GM23338 (cell line): Measurements from ENCODE around the gene RBFOX1. TPM values are rescaled to one million over a fixed set of nuclear protein-coding genes. Genes with fewer than 3 reads are reported as not detected.

Experiments used
- ATAC-seq: fragments of 200-7000 bp; cut with Tn5 transposase; 3 replicates; pipeline ENCODE4 v1.9.1; 2020
- DNase-seq: peaks from one replicate; pipeline ENCODE4 v3.0.0-alpha.2; 2015; ENCODE audit warnings: low spot score
- H2AFZ ChIP-seq: fragments of 200-600 bp; sonication (generic); 2 replicates; pipeline ENCODE4 v1.8.0; 2016; ENCODE audit warnings: antibody characterized with exemption, mild to moderate bottlenecking, moderate library complexity
- H3F3A ChIP-seq: fragments of 200-600 bp; sonication (generic); replicated peaks from 2 replicates; pipeline ENCODE4 v1.8.0; 2017; ENCODE audit warnings: antibody characterized with exemption, mixed run types, low read depth
- H3K27ac ChIP-seq: fragments of 200-600 bp; sonication (generic); 2 replicates; pipeline ENCODE4 v1.6.1; 2016; ENCODE audit warnings: low read depth
- H3K27me3 ChIP-seq: fragments of 200-600 bp; sonication (generic); 2 replicates; pipeline ENCODE4 v1.8.0; 2016; ENCODE audit warnings: mild to moderate bottlenecking, mixed run types, moderate library complexity; ENCODE audit not compliant: insufficient read depth
- H3K36me3 ChIP-seq: fragments of 200-600 bp; sonication (generic); 2 replicates; pipeline ENCODE4 v1.8.0; 2016; ENCODE audit warnings: mild to moderate bottlenecking; ENCODE audit not compliant: insufficient read depth
- H3K4me1 ChIP-seq: fragments of 200-600 bp; sonication (generic); 2 replicates; pipeline ENCODE4 v1.8.0; 2016; ENCODE audit warnings: mild to moderate bottlenecking, moderate library complexity; ENCODE audit not compliant: insufficient read depth
- H3K4me2 ChIP-seq: fragments of 200-600 bp; sonication (generic); 2 replicates; pipeline ENCODE4 v1.7.1; 2017; ENCODE audit warnings: mixed run types
- H3K4me3 ChIP-seq: fragments of 200-600 bp; sonication (generic); 2 replicates; pipeline ENCODE4 v1.6.1; 2016; ENCODE audit warnings: mixed run types
- H3K79me2 ChIP-seq: fragments of 200-600 bp; sonication (generic); replicated peaks from 2 replicates; pipeline ENCODE4 v1.8.0; 2017; ENCODE audit warnings: mild to moderate bottlenecking; ENCODE audit not compliant: insufficient read depth
- H3K9me2 ChIP-seq: fragments of 200-600 bp; sonication (generic); 2 replicates; pipeline ENCODE4 v1.8.0; 2017; ENCODE audit not compliant: insufficient read depth
- H4K20me1 ChIP-seq: fragments of 200-600 bp; sonication (generic); replicated peaks from 2 replicates; pipeline ENCODE4 v1.8.0; 2017; ENCODE audit warnings: mild to moderate bottlenecking; ENCODE audit not compliant: insufficient read depth
- H3K27ac Mint-ChIP-seq: 2 replicates; pipeline ENCODE4 v1.8.0; 2020; ENCODE audit warnings: inconsistent platforms, mild to moderate bottlenecking, moderate library complexity, mixed read lengths
- H3K27me3 Mint-ChIP-seq: 3 replicates; pipeline ENCODE4 v1.8.0; 2022; ENCODE audit warnings: low read depth, mild to moderate bottlenecking, moderate library complexity, mixed read lengths, inconsistent platforms; ENCODE audit not compliant: insufficient read depth, poor library complexity
- H3K36me3 Mint-ChIP-seq: 3 replicates; pipeline ENCODE4 v1.8.0; 2021; ENCODE audit warnings: low read depth, mild to moderate bottlenecking, inconsistent platforms, moderate library complexity, mixed read lengths
- H3K4me1 Mint-ChIP-seq: 3 replicates; pipeline ENCODE4 v1.8.0; 2020; ENCODE audit warnings: mild to moderate bottlenecking, inconsistent platforms, mixed read lengths
- H3K4me3 Mint-ChIP-seq: 3 replicates; pipeline ENCODE4 v1.8.0; 2021; ENCODE audit warnings: moderate library complexity, mild to moderate bottlenecking, inconsistent platforms, mixed read lengths
- H3K9me3 Mint-ChIP-seq: 3 replicates; pipeline ENCODE4 v1.8.0; 2020; ENCODE audit warnings: moderate library complexity, mild to moderate bottlenecking, inconsistent platforms, mixed read lengths
- ZNF114 ChIP-seq: fragments of 250-450 bp; sonication (Bioruptor Pico); IDR thresholded peaks from 2 replicates; pipeline ENCODE4 v1.5.0; 2020; ENCODE audit warnings: mild to moderate bottlenecking, moderate library complexity
- polyA plus RNA-seq: library from polyadenylated mRNA; unstranded; fragments of >200 nt; fragmentation: Nextera tagmentation; extraction: Ambion mirVana; gene quantifications from 2 replicates; pipeline ENCODE4 v1.2.1, GENCODE V29; 2016
- total RNA-seq: library from RNA; depleted of rRNA; stranded (reverse); fragments of >200 nt; shearing (Covaris generic); gene quantifications from 2 replicates; pipeline ENCODE4 v1.2.3, GENCODE V29; 2014
- TF ChIP-seq, protein P1 (sequence below): IDR thresholded peaks from one replicate; pipeline ENCODE4 v1.6.1; 2018; ENCODE audit warnings: antibody characterized with exemption; ENCODE audit not compliant: unreplicated experiment
- TF ChIP-seq, protein P2 (sequence below), 2 experiments: fragments of 200-600 bp in 1 of 2; sonication (generic) in 1 of 2; conservative IDR thresholded peaks; 2 replicates each; pipeline versions ENCODE4 v1.5.1 to v1.6.1; 2016 to 2017; ENCODE audit warnings: antibody characterized with exemption in 2 of 2, low read depth in 2 of 2, mild to moderate bottlenecking in 2 of 2, moderate library complexity in 1 of 2

RBFOX1 gene
- total and polyA plus RNA-seq, 2 experiments from 2014 or later = 2.5 to 3.6 TPM

DNA sequence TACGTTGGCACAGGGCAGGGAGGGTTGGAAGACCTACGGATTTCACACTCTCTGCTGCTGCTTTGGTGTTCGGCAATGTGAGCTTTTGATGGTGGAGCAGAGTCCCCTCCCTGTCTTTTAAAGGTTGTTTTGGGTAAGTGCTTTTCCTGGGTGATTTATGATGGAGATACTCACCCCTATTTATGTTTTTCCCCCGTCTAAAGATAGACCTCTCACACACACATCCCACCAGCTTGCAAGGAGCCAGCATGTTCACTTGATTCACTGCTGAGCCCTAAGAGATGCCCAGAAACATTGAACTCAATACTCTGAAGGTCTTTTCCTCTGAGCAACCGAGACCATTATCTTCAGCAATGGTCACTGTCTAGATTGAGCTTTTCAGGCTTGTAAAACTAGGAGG, 8.3 kb downstream of the RBFOX1 start:
- Mint-ChIP-seq H3K27ac (no peak overlapping the region), H3K4me3 (no peak overlapping the region), H3K27me3 (no peaks in the 10 kb centered on the region), H3K4me1 (peaks cover 6% of the 10 kb centered on the region), H3K36me3 (no peaks in the 10 kb centered on the region; the same call in 2 of the 3 replicates), H3K9me3 (peaks cover 3% of the 10 kb centered on the region; the same call in 2 of the 3 replicates)
- Histone ChIP-seq H3K36me3 (no peaks in the 10 kb centered on the region), H3K27ac (no peak overlapping the region), H3K9me2 (no peaks in the 10 kb centered on the region), H4K20me1 (no peaks in the 10 kb centered on the region), H3K79me2 (no peaks in the 10 kb centered on the region), H2AFZ (no peak overlapping the region), H3F3A (no peaks in the 10 kb centered on the region), H3K4me2 (no peak overlapping the region), H3K27me3 (no peaks in the 10 kb centered on the region), H3K4me3 (no peak overlapping the region), H3K4me1 (no peaks in the 10 kb centered on the region)
- DNase-seq = no peak
- TF ChIP-seq, protein P1, sequence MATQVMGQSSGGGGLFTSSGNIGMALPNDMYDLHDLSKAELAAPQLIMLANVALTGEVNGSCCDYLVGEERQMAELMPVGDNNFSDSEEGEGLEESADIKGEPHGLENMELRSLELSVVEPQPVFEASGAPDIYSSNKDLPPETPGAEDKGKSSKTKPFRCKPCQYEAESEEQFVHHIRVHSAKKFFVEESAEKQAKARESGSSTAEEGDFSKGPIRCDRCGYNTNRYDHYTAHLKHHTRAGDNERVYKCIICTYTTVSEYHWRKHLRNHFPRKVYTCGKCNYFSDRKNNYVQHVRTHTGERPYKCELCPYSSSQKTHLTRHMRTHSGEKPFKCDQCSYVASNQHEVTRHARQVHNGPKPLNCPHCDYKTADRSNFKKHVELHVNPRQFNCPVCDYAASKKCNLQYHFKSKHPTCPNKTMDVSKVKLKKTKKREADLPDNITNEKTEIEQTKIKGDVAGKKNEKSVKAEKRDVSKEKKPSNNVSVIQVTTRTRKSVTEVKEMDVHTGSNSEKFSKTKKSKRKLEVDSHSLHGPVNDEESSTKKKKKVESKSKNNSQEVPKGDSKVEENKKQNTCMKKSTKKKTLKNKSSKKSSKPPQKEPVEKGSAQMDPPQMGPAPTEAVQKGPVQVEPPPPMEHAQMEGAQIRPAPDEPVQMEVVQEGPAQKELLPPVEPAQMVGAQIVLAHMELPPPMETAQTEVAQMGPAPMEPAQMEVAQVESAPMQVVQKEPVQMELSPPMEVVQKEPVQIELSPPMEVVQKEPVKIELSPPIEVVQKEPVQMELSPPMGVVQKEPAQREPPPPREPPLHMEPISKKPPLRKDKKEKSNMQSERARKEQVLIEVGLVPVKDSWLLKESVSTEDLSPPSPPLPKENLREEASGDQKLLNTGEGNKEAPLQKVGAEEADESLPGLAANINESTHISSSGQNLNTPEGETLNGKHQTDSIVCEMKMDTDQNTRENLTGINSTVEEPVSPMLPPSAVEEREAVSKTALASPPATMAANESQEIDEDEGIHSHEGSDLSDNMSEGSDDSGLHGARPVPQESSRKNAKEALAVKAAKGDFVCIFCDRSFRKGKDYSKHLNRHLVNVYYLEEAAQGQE = no peak
- ATAC-seq = no peak

DNA sequence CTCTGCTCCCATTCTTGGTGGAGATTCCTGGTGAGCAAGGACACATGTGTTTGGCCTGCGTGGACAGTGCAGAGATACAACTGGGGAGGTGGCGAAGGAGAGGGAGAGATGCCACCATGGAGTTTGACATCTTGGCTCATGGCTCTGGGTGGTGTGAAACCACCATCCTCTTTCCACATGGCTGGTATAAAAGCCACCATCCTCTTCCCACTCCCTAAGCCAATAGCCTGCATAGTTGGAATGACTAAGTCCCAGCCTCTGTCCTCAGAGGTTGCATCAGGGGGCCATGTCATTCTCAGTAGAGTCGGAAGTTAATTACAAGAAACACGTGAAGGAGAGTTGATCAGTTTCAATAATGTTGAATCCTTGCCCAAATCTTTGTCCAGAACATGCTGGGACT, 10.0 kb downstream of the RBFOX1 start:
- H3K79me2 ChIP-seq = no peaks in the 10 kb centered on the region
- H3K4me2 ChIP-seq = no peak overlapping the region
- no peak overlapping the region for H2AFZ ChIP-seq
- no peaks in the 10 kb centered on the region for H3K27me3 ChIP-seq
- no peaks in the 10 kb centered on the region; the same call in 1 of the 2 replicates for H3K36me3 ChIP-seq
- H3K9me2 ChIP-seq = no peaks in the 10 kb centered on the region
- no peaks in the 10 kb centered on the region for H3F3A ChIP-seq
- H3K27ac Mint-ChIP-seq = no peak overlapping the region
- peaks cover 1% of the 10 kb centered on the region for H3K27me3 Mint-ChIP-seq
- no peak overlapping the region for H3K4me3 ChIP-seq
- no peak for ATAC-seq
- no peaks in the 10 kb centered on the region; the same call in 2 of the 3 replicates for H3K4me1 Mint-ChIP-seq
- TF ChIP-seq, protein P1 = no peak
- TF ChIP-seq, protein P2, sequence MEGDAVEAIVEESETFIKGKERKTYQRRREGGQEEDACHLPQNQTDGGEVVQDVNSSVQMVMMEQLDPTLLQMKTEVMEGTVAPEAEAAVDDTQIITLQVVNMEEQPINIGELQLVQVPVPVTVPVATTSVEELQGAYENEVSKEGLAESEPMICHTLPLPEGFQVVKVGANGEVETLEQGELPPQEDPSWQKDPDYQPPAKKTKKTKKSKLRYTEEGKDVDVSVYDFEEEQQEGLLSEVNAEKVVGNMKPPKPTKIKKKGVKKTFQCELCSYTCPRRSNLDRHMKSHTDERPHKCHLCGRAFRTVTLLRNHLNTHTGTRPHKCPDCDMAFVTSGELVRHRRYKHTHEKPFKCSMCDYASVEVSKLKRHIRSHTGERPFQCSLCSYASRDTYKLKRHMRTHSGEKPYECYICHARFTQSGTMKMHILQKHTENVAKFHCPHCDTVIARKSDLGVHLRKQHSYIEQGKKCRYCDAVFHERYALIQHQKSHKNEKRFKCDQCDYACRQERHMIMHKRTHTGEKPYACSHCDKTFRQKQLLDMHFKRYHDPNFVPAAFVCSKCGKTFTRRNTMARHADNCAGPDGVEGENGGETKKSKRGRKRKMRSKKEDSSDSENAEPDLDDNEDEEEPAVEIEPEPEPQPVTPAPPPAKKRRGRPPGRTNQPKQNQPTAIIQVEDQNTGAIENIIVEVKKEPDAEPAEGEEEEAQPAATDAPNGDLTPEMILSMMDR (conservative IDR thresholded peaks at IDR 0.05; ENCODE audit: low read depth in 2 of 2) = no peak
- no peak for TF ChIP-seq ZNF114 (CRISPR knock-in tag)
- H3K4me1 ChIP-seq = no peaks in the 10 kb centered on the region
- H3K9me3 Mint-ChIP-seq = peaks cover 9% of the 10 kb centered on the region; the same call in 2 of the 3 replicates
- no peak overlapping the region for H3K27ac ChIP-seq
- no peaks in the 10 kb centered on the region; the same call in 2 of the 3 replicates for H3K36me3 Mint-ChIP-seq
- H3K4me3 Mint-ChIP-seq = no peak overlapping the region
- no peaks in the 10 kb centered on the region for H4K20me1 ChIP-seq
- no peak for DNase-seq
